Activated T-cell treated with anti-CD3 and anti-CD28 coated beads, Interleukin-2, amount 50 U/mL, for 4 hours (primary cell): ENCODE results near the gene MED6. TPM values are rescaled to one million over a fixed set of nuclear protein-coding genes. Genes with fewer than 3 reads are reported as not detected.
A peak's percentile ranks its signal among the peaks of the same experiment; 100 is the strongest.

Source experiments
- ATAC-seq, 2 donors: fragments of 200-7000 bp; cut with Tn5 transposase; one replicate each; pipeline ENCODE4 v1.10.0; 2021
- DNase-seq: peaks from one replicate; pipeline ENCODE4 v3.0.0-alpha.2; 2020
- H3K27me3 Mint-ChIP-seq: one replicate; pipeline ENCODE4 v1.8.0; 2021; ENCODE audit warnings: low read depth, mixed read lengths
- H3K36me3 Mint-ChIP-seq: one replicate; pipeline ENCODE4 v1.8.0; 2022; ENCODE audit warnings: mixed read lengths; ENCODE audit not compliant: insufficient read depth
- H3K4me1 Mint-ChIP-seq: one replicate; pipeline ENCODE4 v1.8.0; 2021; ENCODE audit warnings: low read depth, mixed read lengths
- H3K4me3 Mint-ChIP-seq: one replicate; pipeline ENCODE4 v1.8.0; 2021; ENCODE audit warnings: mild to moderate bottlenecking, moderate library complexity, mixed read lengths
- H3K9me3 Mint-ChIP-seq: one replicate; pipeline ENCODE4 v1.8.0; 2021; ENCODE audit warnings: mixed read lengths
- total RNA-seq, 3 donors: library from RNA; stranded (reverse); gene quantifications; one replicate each; pipeline ENCODE4 v1.2.1, GENCODE V29; 2021

The MED6 gene, protein sequence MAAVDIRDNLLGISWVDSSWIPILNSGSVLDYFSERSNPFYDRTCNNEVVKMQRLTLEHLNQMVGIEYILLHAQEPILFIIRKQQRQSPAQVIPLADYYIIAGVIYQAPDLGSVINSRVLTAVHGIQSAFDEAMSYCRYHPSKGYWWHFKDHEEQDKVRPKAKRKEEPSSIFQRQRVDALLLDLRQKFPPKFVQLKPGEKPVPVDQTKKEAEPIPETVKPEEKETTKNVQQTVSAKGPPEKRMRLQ
- 10 to 100 TPM; 55.7 to 59.9 (median 57.9) TPM for total RNA-seq

DNA sequence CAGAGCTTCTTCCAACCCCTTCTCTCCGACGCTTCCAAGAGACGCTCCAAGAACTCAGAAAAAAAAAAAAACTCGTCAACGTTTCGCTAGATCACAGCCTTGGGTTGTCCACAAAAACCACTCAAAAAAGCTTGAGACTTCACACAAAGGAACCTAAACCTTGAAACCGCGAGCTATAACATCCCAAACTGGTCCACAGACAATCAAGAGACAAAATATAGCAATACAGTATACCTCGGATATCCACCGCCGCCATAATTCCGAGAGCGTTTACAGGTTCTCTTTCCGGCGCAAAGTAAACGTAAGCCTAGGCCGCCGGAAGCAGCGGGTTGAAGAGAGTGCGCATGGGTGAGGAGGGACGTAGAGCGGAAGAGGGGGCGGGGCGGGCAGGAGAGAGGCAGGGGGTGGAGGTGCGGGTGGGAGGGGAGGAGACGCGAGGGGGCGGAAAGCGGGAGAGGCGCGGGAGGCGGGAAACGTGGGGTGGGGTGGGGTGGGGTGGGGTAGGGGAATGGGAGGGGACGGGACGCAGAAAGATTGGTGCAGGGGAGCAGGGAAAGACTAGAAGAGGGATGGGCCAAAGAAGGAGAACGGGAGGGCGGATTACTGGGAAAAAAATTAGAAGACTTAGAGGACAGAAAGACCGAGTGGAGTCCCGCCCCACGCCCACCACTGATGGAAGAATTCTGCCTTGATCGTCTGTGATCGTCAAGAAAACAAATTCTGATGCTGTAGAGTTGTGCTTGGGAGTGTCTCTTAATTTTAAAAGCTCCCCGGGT, at the start of gene MED6:
TSS of gene MED6 (minus strand) at position 274 of the 776 bp plus-strand sequence. CDS start at position 256, 18 bp downstream.
- ATAC-seq (peak; percentile 98 to 99), DNase-seq (peak; percentile 84)
- H3K4me3 Mint-ChIP-seq, result peak within 1 kb of the TSS; percentile 100
- no peaks in the 10 kb centered on the region for H3K9me3 Mint-ChIP-seq
- peaks cover 29% of the 10 kb centered on the region for H3K4me1 Mint-ChIP-seq
- peaks cover 6% of the 10 kb centered on the region for H3K36me3 Mint-ChIP-seq
- peaks cover 7% of the 10 kb centered on the region for H3K27me3 Mint-ChIP-seq

DNA sequence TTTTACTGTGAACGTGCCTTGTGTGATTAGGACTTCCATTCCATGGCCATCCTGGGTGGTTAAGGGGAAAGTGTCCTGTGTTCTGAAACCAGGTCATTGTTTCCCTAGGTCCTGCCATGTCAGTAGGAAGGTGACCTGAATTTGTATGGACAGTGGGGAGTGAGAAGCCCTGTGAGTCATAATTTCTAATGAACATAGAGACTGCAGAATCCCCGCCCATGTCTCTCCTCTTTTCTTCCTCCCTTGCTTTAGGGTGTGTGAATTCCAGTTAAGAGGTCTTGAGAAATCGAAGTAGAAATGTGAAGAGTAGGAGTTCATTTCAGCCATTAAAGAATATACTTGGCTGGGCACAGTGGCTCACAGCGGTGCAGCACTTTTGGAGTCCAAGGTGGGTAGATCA, 49.3 kb upstream of the MED6 start:
- Mint-ChIP-seq H3K4me1 (peaks cover 78% of the 10 kb centered on the region), H3K36me3 (peaks cover 7% of the 10 kb centered on the region), H3K9me3 (no peaks in the 10 kb centered on the region), H3K27me3 (no peaks in the 10 kb centered on the region), H3K4me3 (no peak overlapping the region)
- DNase-seq, result no peak
- no peak for ATAC-seq

DNA sequence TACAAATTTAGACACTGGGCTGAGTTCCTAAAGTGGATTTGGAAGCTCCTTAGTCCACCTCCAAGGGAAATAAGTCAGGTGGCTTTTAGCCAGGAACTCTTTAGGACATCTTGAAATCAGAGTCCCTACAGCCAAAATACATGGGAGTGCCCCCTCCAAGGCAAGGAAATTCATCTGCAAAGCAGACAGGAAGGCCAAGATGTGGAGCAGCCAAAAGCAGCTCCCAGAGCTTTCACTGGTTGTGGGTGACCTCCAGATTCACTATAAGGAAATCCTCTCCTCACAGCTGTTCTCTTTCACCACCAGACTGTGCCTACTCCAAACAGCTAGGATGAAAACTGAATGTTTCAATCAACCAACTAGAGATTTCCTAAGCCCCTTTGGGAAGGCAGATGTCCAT, 47.9 kb upstream of the MED6 start:
- Mint-ChIP-seq H3K27me3 (no peaks in the 10 kb centered on the region), H3K4me3 (no peak overlapping the region), H3K36me3 (peaks cover 7% of the 10 kb centered on the region), H3K9me3 (no peaks in the 10 kb centered on the region), H3K4me1 (peaks cover 79% of the 10 kb centered on the region)
- ATAC-seq (no peak), DNase-seq (no peak)

DNA sequence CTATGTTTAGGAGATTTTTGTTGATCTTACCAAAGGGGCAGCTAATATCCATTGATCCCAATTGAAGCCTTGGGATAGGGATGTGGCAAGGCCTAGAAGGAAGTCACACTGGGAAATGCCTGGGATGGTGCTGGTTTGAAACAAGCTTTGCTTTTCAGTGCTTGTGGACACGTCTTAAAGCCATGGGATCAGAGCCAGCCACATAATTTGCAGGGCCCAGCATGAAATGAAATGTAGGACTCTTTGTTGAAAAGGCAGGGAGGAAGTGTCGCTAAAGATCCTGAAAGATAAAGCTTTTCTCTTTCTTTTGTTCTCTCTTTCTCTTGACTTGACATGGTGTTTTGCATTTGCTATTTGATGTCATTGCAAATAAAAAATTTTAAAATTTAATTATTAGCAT, 46.2 kb upstream of the MED6 start:
- peaks cover 67% of the 10 kb centered on the region for H3K4me1 Mint-ChIP-seq
- peaks cover 6% of the 10 kb centered on the region for H3K36me3 Mint-ChIP-seq
- H3K9me3 Mint-ChIP-seq, result no peaks in the 10 kb centered on the region
- ATAC-seq (no peak), DNase-seq (no peak)
- no peaks in the 10 kb centered on the region for H3K27me3 Mint-ChIP-seq
- H3K4me3 Mint-ChIP-seq, result no peak overlapping the region

DNA sequence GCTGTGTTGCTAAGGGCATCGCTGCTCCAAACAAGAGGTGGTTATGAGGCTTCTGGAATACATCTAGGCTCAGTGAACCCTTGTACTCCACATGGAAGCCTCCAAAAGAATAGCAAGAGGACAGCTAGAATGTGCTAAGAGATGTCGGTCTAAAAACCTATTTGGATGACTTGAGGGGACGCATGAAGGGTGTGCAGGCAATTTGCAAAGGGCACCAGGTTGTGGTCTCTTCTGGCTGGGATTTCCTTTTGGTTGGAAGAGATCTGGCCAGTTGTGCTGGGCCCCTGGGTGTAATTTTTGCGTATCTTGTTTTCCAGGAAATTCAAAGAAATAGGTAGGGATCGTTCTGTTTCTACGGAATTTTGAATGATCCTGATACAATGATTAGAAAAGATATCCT, 45.4 kb upstream of the MED6 start:
- Mint-ChIP-seq H3K27me3 (no peaks in the 10 kb centered on the region), H3K9me3 (no peaks in the 10 kb centered on the region), H3K36me3 (peaks cover 3% of the 10 kb centered on the region), H3K4me1 (peaks cover 64% of the 10 kb centered on the region), H3K4me3 (peak overlapping the region; percentile 33)
- ATAC-seq (no peak), DNase-seq (no peak)

DNA sequence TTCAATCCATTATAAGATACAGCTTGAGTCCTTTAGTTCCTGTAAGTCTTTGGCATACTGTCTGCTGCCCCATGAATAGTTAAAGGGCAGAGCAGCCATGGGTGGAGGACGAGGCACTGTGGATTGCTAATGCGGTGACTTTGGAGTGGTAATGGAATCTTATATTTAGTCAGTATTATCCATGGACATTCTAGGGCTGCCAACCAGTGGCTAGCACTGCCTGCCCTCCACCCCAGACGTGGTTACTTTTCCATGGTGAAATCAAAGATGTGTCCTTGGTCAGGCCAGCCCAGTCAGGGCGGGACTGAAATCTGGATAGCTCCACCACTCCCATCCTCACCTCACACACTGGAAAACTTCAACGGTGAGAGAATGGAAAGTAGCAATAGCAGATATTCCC, 43.5 kb upstream of the MED6 start:
- no peaks in the 10 kb centered on the region for H3K36me3 Mint-ChIP-seq
- H3K4me1 Mint-ChIP-seq, result peaks cover 65% of the 10 kb centered on the region
- no peak for ATAC-seq
- no peaks in the 10 kb centered on the region for H3K27me3 Mint-ChIP-seq
- no peaks in the 10 kb centered on the region for H3K9me3 Mint-ChIP-seq
- peak overlapping the region; percentile 94 for H3K4me3 Mint-ChIP-seq
- no peak for DNase-seq

DNA sequence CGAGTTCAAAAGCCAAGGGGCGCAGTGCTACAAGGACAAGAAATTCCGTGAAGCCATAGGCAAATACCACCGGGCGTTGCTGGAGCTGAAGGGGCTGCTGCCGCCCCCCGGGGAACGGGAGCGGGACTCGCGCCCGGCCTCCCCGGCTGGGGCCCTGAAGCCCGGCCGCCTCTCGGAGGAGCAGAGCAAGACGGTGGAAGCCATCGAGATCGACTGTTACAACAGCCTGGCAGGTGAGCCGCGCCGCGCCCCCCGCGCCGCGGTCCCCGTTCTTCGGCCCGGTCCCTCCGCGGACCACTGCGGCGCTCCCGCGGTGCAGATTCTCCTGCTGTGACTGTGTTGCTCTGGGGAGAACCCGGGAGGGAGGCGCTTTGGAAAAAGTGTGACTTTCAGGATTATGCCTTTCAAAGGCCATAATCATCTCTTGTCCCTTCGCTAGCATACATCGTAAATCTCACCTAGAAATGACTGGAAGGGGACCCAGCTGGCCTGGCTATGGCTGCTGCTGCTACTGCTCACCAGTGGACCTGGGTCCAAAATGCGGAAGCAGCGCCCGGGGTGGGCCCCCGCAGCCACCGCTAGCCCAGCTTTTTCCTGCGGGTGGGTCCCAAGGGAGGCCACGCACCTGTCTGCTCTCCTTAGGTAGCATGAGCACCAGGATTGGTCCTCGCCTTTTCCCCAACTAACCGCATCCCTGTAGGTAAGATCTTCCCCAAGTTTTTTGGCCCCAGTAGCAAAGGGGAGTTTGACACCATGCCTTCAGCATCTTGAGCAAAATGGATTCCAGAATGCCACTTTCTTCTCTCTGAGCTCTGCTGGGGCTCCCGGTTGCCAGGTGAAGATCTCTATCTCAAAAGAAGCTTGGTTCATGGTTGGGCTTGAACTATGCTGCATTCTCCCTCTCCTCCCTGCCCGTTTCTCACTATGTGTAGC, 42.1 kb upstream of the MED6 start:
- peaks cover 56% of the 10 kb centered on the region for H3K4me1 Mint-ChIP-seq
- H3K36me3 Mint-ChIP-seq, result no peaks in the 10 kb centered on the region

DNA sequence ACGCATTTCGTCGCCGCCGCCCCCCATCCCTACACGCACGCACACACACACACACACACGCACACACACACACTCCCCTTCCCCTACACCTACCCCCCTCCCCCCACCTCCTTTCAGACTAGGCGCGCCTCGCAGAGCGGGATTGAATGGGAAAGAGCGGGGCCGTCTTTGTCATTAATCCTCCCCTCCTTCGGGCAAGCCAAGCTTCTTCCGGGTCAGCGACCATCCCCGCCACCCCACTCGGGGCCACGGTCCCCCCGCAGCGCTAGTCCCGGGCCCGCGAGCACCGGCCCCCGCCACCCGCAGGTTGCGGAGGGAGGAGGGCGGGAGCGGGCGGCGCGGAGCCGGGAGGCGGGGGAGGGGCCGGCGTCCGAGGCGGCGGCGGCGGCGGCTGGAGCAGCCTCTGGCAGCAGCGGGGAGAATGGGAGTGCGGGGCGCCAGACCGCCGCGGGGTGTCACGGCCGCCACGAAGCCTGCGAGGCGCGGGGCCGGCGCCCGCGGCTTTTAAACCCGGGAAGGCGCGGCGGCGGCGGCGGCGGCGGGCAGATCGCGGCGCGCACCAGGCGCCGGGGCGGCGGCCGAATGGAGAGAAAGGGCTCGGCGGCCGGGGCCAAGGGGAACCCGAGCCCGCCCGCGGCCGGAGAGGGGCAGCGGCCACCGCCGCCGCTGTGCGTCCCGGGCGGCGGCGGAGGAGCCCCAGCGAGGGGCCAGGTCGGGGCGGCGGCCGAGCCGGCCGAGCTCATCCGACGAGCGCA, 41.3 kb upstream of the MED6 start, which contains the start of gene TTC9:
TSS of gene TTC9 (plus strand) at position 369 of the 755 bp plus-strand sequence. CDS start at position 583, 214 bp downstream.
- no peaks in the 10 kb centered on the region for H3K36me3 Mint-ChIP-seq
- peak within 1 kb of the TSS; percentile 94 for H3K4me3 Mint-ChIP-seq
- ATAC-seq, result peak; percentile 50 to 53
- H3K4me1 Mint-ChIP-seq, result peaks cover 52% of the 10 kb centered on the region
- H3K27me3 Mint-ChIP-seq, result no peaks in the 10 kb centered on the region
- H3K9me3 Mint-ChIP-seq, result no peaks in the 10 kb centered on the region
- DNase-seq, result no peak

More for the DNA sequence above, 42.1 kb upstream of the MED6 start:
- ATAC-seq, result peak; percentile 40 to 45
- DNase-seq, result peak; percentile 14
- Mint-ChIP-seq H3K4me3 (peak overlapping the region; percentile 94), H3K9me3 (no peaks in the 10 kb centered on the region), H3K27me3 (no peaks in the 10 kb centered on the region)

DNA sequence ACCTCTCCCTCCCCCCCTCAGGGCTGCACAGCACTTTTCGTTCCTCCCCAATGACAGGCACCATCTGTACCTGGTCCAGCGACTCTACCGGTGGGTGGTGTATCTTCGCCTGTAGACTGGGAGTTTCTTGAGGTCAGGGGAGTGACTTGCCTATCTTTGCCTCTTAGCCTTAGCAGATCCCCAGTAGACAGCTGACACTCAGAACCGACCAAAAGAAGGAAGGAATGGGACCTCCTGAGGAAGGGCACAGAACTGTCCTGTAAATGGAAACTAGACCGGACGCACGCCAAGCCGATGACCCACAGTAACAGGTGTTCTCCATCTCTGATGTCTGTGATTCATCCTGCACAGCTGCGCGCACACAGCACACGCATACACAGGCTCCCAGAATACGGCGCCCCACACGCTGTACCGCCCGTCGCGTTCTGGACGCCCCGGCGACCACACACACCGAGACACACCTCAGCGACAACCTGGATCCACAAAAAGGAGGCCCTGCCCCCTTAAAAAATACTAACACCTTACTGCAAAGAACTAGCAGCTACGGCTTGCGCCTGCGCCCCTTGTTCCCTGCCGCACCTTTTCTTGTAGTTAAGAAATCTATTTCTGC, 40.6 kb upstream of the MED6 start:
- peak; percentile 69 to 70 for ATAC-seq
- Mint-ChIP-seq H3K4me1 (peaks cover 51% of the 10 kb centered on the region), H3K4me3 (peak overlapping the region; percentile 90), H3K36me3 (peaks cover 2% of the 10 kb centered on the region), H3K27me3 (no peaks in the 10 kb centered on the region), H3K9me3 (peaks cover 1% of the 10 kb centered on the region)
- DNase-seq, result peak; percentile 28

DNA sequence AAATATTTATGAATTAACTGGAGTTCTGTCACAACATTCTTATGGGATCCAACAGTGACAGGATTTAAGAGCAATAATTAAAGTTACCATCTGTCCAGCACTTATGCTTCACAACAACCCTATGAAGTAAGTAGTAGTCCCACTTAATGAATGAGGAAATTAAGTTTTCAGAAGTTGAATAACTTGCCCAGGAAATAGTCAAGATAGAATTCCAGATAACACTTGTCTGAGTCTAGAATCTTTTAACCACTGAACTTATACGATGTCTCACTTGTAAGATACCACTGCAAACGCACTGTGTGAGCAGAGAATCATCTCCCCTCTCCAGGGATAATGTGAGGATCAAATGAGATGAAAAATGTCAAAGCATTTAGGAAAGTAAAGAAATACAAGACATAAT, 38.0 kb upstream of the MED6 start:
- DNase-seq (no peak), ATAC-seq (no peak)
- H3K27me3 Mint-ChIP-seq, result no peaks in the 10 kb centered on the region
- H3K4me1 Mint-ChIP-seq, result peaks cover 30% of the 10 kb centered on the region
- peaks cover 5% of the 10 kb centered on the region for H3K9me3 Mint-ChIP-seq
- peaks cover 4% of the 10 kb centered on the region for H3K36me3 Mint-ChIP-seq
- H3K4me3 Mint-ChIP-seq, result no peak overlapping the region

DNA sequence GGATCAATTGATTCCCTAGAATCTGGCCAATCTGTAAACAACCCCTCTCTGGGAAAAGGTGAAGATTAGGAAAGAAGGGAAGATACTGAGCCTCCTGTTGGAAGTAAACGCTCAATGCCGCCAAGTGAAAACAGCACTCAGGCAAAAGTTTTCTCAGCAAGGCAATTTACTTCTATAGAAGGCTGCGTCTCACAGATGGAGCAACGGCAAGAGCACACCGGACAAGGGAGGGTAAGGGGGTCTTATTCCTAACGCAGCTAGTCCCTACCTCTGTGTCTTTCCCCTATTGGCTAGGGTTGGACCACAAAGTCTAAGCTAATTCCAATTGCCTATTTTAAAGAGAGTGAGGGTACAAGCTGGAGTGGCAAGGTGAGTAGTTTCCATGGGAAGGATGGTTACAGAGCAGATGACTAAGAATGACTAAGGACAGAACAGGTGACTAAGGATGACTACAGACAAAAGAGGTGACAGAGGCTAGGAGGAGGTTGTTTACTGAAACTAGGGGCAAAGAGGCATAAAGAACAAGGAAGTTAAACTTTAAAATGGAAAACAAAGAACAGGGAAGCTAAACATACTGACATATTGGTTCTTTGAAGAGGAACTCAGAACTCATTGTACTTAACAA, 35.6 kb upstream of the MED6 start:
- Mint-ChIP-seq H3K4me3 (no peak overlapping the region), H3K9me3 (peaks cover 5% of the 10 kb centered on the region), H3K36me3 (peaks cover 4% of the 10 kb centered on the region), H3K27me3 (no peaks in the 10 kb centered on the region), H3K4me1 (peaks cover 22% of the 10 kb centered on the region)
- peak; percentile 63 to 64 for ATAC-seq
- no peak for DNase-seq

DNA sequence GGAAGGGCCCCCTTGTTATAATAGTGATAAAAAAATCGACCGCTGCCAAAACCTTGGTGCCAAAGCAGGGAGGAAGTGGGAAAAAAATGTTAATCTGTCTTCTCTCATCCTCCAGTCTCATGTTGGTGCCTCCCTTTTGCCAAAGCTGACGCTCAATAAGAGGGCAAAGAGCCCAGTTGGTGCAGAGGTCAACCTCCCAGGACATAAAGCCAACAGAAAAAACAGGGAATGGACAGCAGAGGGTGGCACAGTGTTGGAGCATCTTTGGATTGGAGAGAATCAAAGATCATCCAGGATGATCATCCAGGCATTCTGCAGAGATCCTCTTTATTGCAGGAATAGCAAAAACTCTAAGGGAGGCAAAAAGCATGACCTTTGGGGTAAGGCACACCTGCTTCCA, 31.5 kb upstream of the MED6 start:
- ATAC-seq (no peak), DNase-seq (no peak)
- Mint-ChIP-seq H3K36me3 (peaks cover 4% of the 10 kb centered on the region), H3K4me1 (peaks cover 8% of the 10 kb centered on the region), H3K27me3 (no peaks in the 10 kb centered on the region), H3K4me3 (no peak overlapping the region), H3K9me3 (peaks cover 5% of the 10 kb centered on the region)

DNA sequence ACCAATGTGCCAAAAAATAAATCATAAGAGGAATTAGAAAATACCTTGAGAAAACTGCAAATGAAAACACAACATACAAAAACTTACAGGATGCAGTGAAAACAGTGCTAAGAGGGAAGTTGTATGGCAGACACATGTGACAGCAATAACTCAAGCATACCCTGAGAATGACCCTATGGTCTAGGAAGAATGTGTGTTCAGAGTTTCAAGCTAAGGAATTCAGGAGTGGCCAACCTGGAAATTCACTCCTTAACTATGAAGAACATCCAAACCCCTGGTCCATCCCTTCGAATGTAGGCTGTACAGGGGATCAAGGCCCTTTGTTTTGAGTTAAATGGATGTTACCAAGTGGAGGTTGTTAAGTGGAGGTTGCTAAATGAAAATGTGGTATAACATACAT, 24.5 kb upstream of the MED6 start:
- DNase-seq (no peak), ATAC-seq (no peak)
- H3K36me3 Mint-ChIP-seq, result peaks cover 4% of the 10 kb centered on the region
- no peaks in the 10 kb centered on the region for H3K4me1 Mint-ChIP-seq
- no peak overlapping the region for H3K4me3 Mint-ChIP-seq
- H3K27me3 Mint-ChIP-seq, result no peaks in the 10 kb centered on the region
- H3K9me3 Mint-ChIP-seq, result peaks cover 12% of the 10 kb centered on the region
